Esophagus (tissue), 2 donors: Measurements from ENCODE around the gene MARK3. TPM values are rescaled to one million over a fixed set of nuclear protein-coding genes. Genes with fewer than 3 reads are reported as not detected.

Experiments used
- H3K27ac ChIP-seq, 2 donors: one replicate each; pipeline ENCODE4 v1.5.1; 2013; ENCODE audit warnings: low read depth in 2 of 2, mild to moderate bottlenecking in 2 of 2, inconsistent platforms in 1 of 2, low read length in 1 of 2, moderate library complexity in 1 of 2
- H3K27me3 ChIP-seq, 2 donors: one replicate each; pipeline ENCODE4 v1.6.1; 2013; ENCODE audit warnings: low read length in 2 of 2, control low read depth in 1 of 2, mild to moderate bottlenecking in 1 of 2; ENCODE audit not compliant: insufficient read depth in 2 of 2, control insufficient read depth in 1 of 2
- H3K36me3 ChIP-seq, 2 donors: one replicate each; pipeline ENCODE4 v1.6.1; 2013; ENCODE audit warnings: low read length in 1 of 2; ENCODE audit not compliant: control insufficient read depth in 2 of 2, insufficient read depth in 2 of 2
- H3K4me1 ChIP-seq, 2 donors: one replicate each; pipeline ENCODE4 v1.6.1; 2013; ENCODE audit warnings: low read length in 1 of 2; ENCODE audit not compliant: control insufficient read depth in 2 of 2, insufficient read depth in 2 of 2
- H3K4me3 ChIP-seq, 2 donors: one replicate each; pipeline ENCODE4 v1.5.1; 2013; ENCODE audit warnings: low read length in 2 of 2, mild to moderate bottlenecking in 2 of 2, low read depth in 1 of 2, moderate library complexity in 1 of 2
- H3K9me3 ChIP-seq, 2 donors: one replicate each; pipeline ENCODE4 v1.6.1; 2013; ENCODE audit warnings: mild to moderate bottlenecking in 2 of 2, low read depth in 1 of 2, low read length in 1 of 2, moderate library complexity in 1 of 2; ENCODE audit not compliant: control insufficient read depth in 2 of 2, insufficient read depth in 1 of 2
- WGBS, 2 donors: extraction: QIAGEN DNeasy Blood & Tissue Kit; methylation state at CpG; one replicate each; pipeline ENCODE4 v1.1.7; 2013; 5-methylcytosine and 5-hydroxymethylcytosine counted together
- polyA plus RNA-seq, 2 donors: library from polyadenylated mRNA; stranded (reverse); fragments of 200-250 nt; gene quantifications; one replicate each; pipeline ENCODE4 v1.2.3, GENCODE V29; 2013
- donor health status: healthy with polysubstance abuse.
- donor health status: Bipolar disorder and iron deficiency.

The MARK3 gene
- polyA plus RNA-seq, 2 donors = 45.5 to 65.4 TPM

DNA sequence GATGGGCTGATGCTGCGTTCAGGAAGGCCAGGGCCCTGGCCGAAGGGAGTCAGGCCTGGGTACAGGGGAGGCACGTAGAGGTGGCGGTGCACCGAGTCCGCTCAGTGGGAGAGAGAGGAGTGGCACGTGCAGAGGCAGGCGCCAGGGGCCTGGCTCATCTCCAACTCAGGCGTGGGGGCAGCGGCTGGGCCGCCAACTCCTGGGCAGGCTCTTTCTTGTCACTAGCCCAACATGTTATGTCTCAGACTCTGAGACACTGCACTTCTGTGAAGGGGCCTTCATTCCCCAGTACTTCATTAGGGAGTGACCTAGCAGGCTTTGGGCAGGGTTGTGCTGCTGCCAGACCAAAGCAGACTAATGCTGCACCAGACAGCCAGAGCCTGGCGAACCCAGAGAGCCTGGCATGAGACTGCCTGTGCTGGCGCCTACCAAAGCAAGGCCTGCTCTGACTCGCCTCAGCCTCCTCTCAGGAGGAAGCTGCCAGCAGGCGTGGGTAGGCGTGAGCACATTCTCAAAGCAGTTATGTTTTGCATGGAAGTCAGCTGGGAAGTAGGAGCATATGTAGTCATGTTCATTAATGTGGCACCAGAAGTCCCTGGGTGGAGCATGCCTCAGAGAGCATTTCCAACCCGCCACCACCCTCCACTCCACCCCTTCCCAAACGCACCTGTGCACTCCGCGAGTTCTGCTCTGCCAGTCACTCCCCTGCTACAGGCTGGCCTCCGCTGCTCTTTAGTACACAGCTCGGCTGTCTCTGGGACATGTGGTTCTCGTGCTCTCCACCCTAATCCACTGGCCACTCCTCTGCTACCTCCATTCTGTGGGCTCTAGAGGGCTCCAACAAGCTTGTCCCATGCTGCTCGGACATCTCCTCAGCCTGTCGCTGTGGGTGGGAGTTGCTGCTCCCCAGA lies 127.7 kb downstream of the MARK3 start:
- Histone ChIP-seq H3K36me3 (peaks cover 7 to 8% of the 10 kb centered on the region in 2 donors), H3K4me1 (peaks cover 4 to 19% of the 10 kb centered on the region in 2 donors), H3K4me3 (no peak overlapping the region), H3K27me3 (no peaks in the 10 kb centered on the region), H3K9me3 (no peaks in the 10 kb centered on the region), H3K27ac (peak overlapping the region; percentile 74 to 96)
- WGBS, 2 donors = 33 to 34% methylated on average over 25 of the region's 25 CpGs

GRCh38 chr14:103514596-103515421 lies 129.6 kb downstream of the MARK3 start:
- WGBS, 2 donors = 71% methylated on average over 18 of the region's 18 CpGs
- no peak overlapping the region for H3K4me3 ChIP-seq
- H3K27ac ChIP-seq = peak overlapping the region in 1 of 2 donors; percentile 45
- no peaks in the 10 kb centered on the region for H3K9me3 ChIP-seq
- H3K27me3 ChIP-seq = no peaks in the 10 kb centered on the region
- peaks cover 9 to 33% of the 10 kb centered on the region in 2 donors for H3K4me1 ChIP-seq
- H3K36me3 ChIP-seq = peaks cover 6 to 7% of the 10 kb centered on the region in 2 donors

DNA sequence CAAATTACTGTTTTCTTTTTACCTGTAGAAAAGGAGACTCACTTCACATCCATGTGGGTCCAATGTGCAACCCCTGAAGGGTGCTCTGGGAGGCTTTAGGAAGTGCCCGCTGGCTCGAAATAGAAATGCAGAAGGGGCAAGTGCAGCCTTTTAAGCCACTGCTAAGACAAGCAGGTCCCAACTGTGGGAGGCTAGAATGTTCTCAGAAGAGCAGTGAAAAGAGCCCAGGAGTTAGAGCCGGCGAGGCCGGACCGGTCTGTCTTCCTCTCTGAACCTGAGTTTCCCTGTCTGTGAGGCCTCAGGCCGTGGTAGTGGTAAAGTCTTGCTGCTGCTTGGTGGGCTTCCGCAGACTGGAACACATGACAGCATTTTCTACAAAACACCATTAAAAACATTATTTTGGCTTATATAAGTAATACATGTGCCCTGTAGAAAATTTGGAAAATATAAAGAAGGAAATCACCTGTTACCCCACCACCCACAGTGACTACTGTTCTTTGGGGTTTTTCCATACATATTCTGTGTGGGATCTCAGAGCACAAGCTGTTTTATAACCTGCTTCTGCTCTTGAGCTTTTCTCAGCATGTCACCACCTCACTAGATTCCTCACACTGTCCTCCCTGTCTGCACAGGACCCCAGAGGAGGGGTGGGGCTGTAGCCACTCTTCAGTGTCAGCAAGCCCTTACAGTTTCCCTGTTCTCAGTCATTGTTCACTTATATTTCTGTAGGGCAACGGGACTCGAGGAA lies 131.4 kb downstream of the MARK3 start:
- H3K27ac ChIP-seq = peak overlapping the region in 1 of 2 donors; percentile 26
- 62 to 65% methylated on average over 10 of the region's 10 CpGs for WGBS, 2 donors

GRCh38 chr14:103517174-103517566 lies 132.0 kb downstream of the MARK3 start:
- H3K27ac ChIP-seq = no peak overlapping the region
- H3K27me3 ChIP-seq = no peaks in the 10 kb centered on the region
- peaks cover 13 to 39% of the 10 kb centered on the region in 2 donors for H3K4me1 ChIP-seq
- H3K9me3 ChIP-seq = no peaks in the 10 kb centered on the region
- peaks cover 0 to 3% of the 10 kb centered on the region in 2 donors for H3K36me3 ChIP-seq
- WGBS, 2 donors = 83 to 84% methylated on average over 10 of the region's 10 CpGs
- no peak overlapping the region for H3K4me3 ChIP-seq

More for the DNA sequence above, 131.4 kb downstream of the MARK3 start:
- Histone ChIP-seq H3K36me3 (peaks cover 0 to 3% of the 10 kb centered on the region in 2 donors), H3K27me3 (no peaks in the 10 kb centered on the region), H3K4me1 (peaks cover 9 to 39% of the 10 kb centered on the region in 2 donors), H3K4me3 (no peak overlapping the region), H3K9me3 (no peaks in the 10 kb centered on the region)

DNA sequence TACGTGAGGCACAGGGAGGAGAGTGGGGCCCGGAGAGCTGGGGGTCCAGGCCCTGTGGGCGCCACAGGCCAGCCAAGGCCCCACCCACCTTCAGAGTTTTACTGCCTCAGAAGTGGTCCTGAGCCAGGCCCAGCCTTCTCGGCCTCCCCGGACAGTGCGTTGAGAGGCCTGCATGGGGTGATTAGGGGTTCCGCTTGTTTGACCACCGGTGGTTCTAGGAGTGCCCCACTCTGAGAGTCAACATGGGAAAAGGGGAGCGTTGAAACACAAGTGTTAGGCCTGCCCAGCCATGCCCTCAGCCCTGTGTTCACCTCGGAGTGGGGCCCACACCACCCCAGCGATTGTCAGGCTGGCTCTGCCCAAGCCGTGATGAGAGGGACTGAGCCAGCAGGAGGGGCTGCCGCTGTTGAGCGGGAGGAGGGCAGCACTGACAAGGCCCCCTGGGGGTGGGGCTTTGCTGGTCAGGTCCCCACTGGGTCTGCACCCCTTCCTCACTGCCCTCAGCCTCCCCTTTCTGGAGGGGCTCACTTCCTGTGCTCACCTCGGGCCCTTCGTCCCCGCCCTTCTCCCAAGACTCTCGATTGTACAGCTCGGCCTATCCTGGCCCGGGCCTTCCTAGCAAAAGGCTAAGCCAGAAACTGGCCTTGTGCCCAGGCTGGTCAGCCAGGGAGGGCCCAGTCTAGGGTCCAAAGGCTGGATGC lies 132.7 kb downstream of the MARK3 start:
- Histone ChIP-seq H3K4me1 (peaks cover 12 to 35% of the 10 kb centered on the region in 2 donors), H3K36me3 (peaks cover 0 to 3% of the 10 kb centered on the region in 2 donors), H3K4me3 (no peak overlapping the region), H3K9me3 (no peaks in the 10 kb centered on the region), H3K27me3 (no peaks in the 10 kb centered on the region), H3K27ac (peak overlapping the region; percentile 9 to 58)
- 31 to 33% methylated on average over 19 to 20 of the region's 20 CpGs for WGBS, 2 donors

DNA sequence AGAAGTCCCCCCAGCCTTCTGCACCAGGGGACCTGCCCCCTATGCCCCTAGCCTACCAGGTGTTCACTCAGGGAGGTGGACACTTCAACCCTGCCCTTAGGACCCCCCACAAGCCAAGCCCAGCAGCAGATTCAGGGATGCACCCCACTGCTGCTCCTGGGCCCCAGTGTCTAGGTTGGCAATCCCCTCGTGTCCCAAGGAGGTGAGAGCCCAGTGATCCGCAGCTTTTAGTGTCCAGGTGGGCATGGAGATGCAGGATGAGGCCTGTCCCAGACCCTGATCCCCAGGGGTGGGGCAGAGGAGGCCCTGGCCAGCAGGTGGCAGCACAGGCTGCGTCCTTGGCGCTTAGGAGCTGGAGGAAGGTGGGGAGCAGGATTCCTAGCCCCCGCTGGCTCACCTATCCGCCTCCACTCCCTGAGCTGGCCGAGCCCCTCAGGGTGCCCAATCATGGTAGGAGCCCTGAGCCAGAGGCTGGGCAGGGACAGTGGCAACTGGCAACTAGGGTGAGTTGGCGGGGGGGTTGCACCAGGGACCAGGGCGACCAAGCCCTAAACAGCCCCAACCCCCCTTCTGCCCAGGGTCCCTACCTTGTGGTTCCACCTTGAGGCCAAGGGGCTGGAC lies 133.3 kb downstream of the MARK3 start:
- no peaks in the 10 kb centered on the region for H3K27me3 ChIP-seq
- peak overlapping the region in 1 of 2 donors; percentile 58 for H3K27ac ChIP-seq
- 30 to 38% methylated on average over 9 of the region's 9 CpGs for WGBS, 2 donors
- H3K4me1 ChIP-seq = peaks cover 16 to 35% of the 10 kb centered on the region in 2 donors
- H3K9me3 ChIP-seq = no peaks in the 10 kb centered on the region
- H3K4me3 ChIP-seq = no peak overlapping the region
- H3K36me3 ChIP-seq = peaks cover 0 to 3% of the 10 kb centered on the region in 2 donors

GRCh38 chr14:103519043-103519836 lies 134.0 kb downstream of the MARK3 start:
- Histone ChIP-seq H3K27ac (peak overlapping the region in 1 of 2 donors; percentile 83), H3K9me3 (no peaks in the 10 kb centered on the region), H3K36me3 (peaks cover 0 to 3% of the 10 kb centered on the region in 2 donors), H3K27me3 (no peaks in the 10 kb centered on the region), H3K4me1 (peaks cover 16 to 32% of the 10 kb centered on the region in 2 donors), H3K4me3 (no peak overlapping the region)
- WGBS, 2 donors = 42 to 44% methylated on average over 13 of the region's 13 CpGs

- H3K4me3 ChIP-seq = no peak overlapping the region
- no peaks in the 10 kb centered on the region for H3K27me3 ChIP-seq
Observed at GRCh38 chr14:103519837-103520212, 134.6 kb downstream of the MARK3 start.

More at GRCh38 chr14:103519837-103520212, 134.6 kb downstream of the MARK3 start:
- Histone ChIP-seq H3K36me3 (peaks cover 0 to 3% of the 10 kb centered on the region in 2 donors), H3K9me3 (no peaks in the 10 kb centered on the region), H3K27ac (peak overlapping the region in 1 of 2 donors; percentile 83), H3K4me1 (peaks cover 16 to 30% of the 10 kb centered on the region in 2 donors)
- 55 to 66% methylated on average over 22 of the region's 22 CpGs for WGBS, 2 donors
